HG03575 (cell line): ENCODE measurements around the gene LRRC38.
"Not testable (repeated sequence)": the region's sequence is repeated elsewhere in the genome, so short reads cannot be mapped to it uniquely, and the experiment has no call there.

ENCODE experiments used
- ATAC-seq: cut with Tn5 transposase; IDR thresholded peaks from one replicate; pipeline ENCODE4 v1.9.1; 2021; ENCODE audit not compliant: unreplicated experiment, insufficient number of reproducible peaks, low FRiP score; ENCODE audit errors: extremely low read depth

LRRC38 gene

DNA sequence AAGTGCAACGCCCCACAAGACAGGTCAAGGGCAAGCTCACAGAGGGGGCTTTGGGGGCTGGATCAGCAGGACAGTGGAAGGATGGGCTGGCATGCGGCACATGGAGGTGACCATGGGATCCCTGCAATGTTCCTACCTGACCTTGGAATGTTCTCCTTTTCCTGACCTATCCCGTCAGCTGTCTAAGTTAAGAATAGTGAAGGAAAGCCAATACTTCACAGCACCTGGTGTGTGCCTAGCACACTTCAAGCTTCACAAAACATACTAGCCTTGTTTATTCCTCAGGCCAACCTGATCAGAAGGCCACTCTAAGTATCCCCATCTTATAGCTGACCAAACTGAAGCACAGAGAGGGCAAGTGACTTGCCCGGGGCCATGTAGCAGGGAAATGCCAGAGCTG lies 31.2 kb downstream of the LRRC38 start:
- ATAC-seq: no peak

- no peak for ATAC-seq
These were observed 34.5 kb downstream of the LRRC38 start for GRCh38 chr1:13479171-13479856.

GRCh38 chr1:13478692-13479091 lies 35.1 kb downstream of the LRRC38 start:
- ATAC-seq: no peak

DNA sequence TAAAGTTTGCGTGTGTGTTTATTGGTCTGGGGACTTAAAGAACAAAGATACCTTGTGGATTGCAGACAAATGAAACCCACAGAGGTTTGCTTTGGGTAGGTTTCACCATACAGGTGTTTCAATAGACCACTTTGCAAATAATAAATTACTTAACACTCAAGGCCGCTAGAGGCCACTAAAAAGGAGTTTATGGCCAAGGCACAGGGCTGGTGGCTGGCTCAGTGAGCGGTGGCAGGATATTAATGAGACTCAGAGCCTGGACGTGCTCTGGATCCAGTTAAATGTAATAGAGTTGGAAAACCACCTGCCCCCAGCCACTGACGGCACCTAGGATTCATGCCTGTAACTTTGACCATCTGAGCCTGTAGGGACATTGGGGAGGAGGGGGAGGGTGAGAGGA lies 44.5 kb downstream of the LRRC38 start:
- ATAC-seq: no peak

GRCh38 chr1:13465515-13465914 lies 48.3 kb downstream of the LRRC38 start:
- ATAC-seq: no peak

GRCh38 chr1:13462682-13463081 lies 51.1 kb downstream of the LRRC38 start:
- no peak for ATAC-seq

- ATAC-seq: no peak
These were observed 51.8 kb downstream of the LRRC38 start for GRCh38 chr1:13461977-13462376.

DNA sequence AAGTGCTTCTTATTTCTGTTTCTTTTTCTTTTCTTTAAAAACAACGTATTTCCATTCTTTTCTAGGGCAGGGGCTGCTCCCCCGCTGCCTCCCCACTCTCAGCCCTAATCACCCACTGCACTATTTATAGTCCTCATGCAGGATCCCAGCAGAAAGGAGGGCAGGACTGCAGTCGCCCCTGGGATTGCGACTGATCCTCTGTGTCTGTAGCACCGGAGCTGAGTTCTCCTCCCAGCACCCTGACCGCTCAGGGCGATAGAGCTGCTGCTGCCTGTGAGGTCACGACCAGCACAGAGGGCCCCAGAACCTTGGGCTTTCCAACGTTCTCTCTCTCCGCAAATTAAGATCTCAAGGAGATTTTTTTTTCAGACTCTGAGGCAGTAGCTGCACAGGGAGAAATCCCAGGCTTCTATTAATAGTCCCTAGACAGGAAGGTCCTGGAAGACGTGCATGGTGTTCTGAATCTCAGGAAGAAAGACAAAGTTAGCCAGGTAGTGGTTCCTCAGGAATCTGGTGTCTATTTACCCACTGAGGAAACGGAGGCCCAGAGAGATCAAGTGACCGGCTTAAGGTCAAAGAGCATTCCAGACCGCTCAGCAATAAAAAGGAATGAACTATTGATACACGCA lies 56.8 kb downstream of the LRRC38 start:
- no peak for ATAC-seq

GRCh38 chr1:13451399-13451965 lies 62.3 kb downstream of the LRRC38 start:
- no peak for ATAC-seq

- ATAC-seq: no peak
These were observed 63.6 kb downstream of the LRRC38 start for GRCh38 chr1:13450204-13450603.

GRCh38 chr1:13443335-13443979 lies 70.3 kb downstream of the LRRC38 start:
- no peak for ATAC-seq

DNA sequence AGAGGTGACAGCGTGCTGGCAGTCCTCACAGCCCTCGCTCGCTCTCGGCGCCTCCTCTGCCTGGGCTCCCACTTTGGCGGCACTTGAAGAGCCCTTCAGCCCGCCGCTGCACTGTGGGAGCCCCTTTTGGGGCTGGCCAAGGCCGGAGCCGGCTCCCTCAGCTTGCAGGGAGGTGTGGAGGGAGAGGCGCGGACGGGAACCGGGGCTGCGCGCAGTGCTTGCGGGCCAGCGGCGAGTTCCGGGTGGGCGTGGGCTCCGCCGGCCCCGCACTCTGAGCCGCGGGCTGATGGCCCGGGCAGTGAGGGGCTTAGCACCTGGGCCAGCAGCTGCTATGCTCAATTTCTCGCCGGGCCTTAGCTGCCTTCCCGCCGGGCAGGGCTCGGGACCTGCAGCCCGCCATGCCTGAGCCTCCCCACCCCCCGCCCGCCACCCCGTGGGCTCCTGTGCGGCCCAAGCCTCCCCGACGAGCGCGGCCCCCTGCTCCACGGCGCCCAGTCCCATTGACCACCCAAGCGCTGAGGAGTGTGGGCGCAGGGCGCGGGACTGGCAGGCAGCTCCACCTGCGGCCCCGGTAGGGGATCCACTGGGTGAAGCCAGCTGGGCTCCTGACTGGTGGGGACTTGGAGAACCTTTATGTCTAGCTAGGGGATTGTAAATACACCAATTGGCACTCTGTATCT lies 74.6 kb downstream of the LRRC38 start:
- ATAC-seq: not testable (repeated sequence)

DNA sequence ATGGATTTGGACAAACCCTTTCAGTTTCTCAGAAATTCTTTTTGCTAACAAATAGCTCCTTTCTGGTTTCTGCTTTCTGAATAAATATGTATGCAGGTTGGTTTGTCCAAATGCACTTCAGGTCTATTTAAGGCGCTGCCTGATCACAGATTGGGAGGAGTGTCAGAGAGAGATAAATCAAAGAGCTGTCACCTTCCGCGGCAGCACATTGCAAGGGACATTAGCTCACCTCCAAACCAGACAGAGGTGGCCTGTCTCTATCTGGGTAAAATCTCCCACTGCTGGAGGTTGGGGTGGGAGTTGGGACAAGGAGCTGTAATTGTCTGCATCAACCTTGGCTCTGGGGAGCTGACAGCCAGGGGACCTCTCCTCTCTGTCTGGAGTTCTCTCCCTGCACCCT lies 78.3 kb downstream of the LRRC38 start:
- ATAC-seq: no peak

DNA sequence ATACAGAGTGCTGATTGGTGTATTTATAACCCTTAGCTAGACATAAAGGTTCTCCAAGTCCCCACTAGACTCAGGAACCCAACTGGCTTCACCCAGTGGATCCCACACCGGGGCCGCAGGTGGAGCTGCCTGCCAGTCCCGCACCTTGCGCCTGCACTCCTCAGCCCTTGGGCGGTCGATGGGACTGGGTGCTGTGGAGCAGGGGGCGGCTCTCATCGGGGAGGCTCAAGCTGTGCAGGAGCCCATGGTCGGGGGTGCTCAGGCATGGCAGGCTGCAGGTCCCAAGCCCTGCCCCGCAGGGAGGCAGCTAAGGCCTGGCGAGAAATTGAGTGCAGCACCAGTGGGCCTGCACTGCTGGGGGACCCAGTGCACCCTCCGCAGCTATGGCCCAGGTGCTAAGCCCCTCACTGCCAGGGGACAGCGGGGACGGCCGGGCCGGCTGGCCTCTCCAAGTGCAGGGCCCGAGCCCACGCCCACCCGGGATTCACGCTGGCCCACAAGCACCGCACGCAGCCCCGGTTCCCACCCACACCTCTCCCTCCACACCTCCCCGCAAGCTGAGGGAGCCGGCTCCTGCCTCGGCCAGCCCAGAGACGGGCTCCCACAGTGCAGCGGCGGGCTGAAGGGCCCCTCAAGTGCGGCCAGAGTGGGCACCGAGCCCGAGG lies 80.0 kb downstream of the LRRC38 start:
- not testable (repeated sequence) for ATAC-seq

- ATAC-seq: no peak
These were observed 81.6 kb downstream of the LRRC38 start for GRCh38 chr1:13432251-13432650.

DNA sequence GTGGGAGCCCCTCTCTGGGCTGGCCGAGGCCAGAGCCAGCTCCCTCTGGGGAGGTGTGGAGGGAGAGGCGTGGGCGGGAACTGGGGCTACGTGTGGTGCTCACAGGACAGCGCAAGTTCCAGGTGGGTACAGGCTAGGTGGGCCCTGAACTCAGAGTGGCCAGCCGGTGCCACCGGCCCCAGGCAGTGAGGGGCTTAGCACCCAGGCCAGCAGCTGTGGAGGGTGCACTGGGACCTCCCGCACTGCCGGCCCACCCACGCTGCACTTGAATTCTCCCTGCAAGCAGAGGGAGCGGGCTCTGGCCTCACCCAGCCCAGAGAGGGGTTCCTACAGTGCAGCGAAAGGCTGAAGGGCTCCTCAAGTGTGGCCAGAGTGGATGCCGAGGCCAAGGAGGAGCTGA lies 83.3 kb downstream of the LRRC38 start:
- no peak for ATAC-seq
